Retina (tissue), 1 donor: ENCODE results near the gene C17orf114.
"Not testable (repeated sequence)": the region's sequence is repeated elsewhere in the genome, so short reads cannot be mapped to it uniquely, and the experiment has no call there.

Source experiments
- DNase-seq: peaks from one replicate; pipeline ENCODE4 v3.0.0-alpha.2; 2016

C17orf114 gene

GRCh38 chr17:4802228-4802627 lies at the start of gene C17orf114:
Gene C17orf114 (minus strand): TSS chr17:4802328.
- DNase-seq = no peak

GRCh38 chr17:4851084-4851483 lies 49.0 kb upstream of the C17orf114 start:
- DNase-seq = no peak

GRCh38 chr17:4850246-4850645 lies 48.1 kb upstream of the C17orf114 start:
- DNase-seq = no peak

- no peak for DNase-seq
Observed at GRCh38 chr17:4849011-4849536, 46.9 kb upstream of the C17orf114 start.

GRCh38 chr17:4846635-4847390 lies 44.7 kb upstream of the C17orf114 start:
- DNase-seq = no peak

GRCh38 chr17:4845118-4845517 lies 43.0 kb upstream of the C17orf114 start:
- no peak for DNase-seq

- no peak for DNase-seq
Observed at GRCh38 chr17:4843321-4844000, 41.3 kb upstream of the C17orf114 start.

- no peak for DNase-seq
Observed at GRCh38 chr17:4842376-4842775, 40.2 kb upstream of the C17orf114 start.

- DNase-seq = no peak
Observed at GRCh38 chr17:4840893-4841242, 38.7 kb upstream of the C17orf114 start.

- DNase-seq = no peak
Observed at GRCh38 chr17:4839965-4840892, 38.1 kb upstream of the C17orf114 start.

GRCh38 chr17:4839221-4839620 lies 37.1 kb upstream of the C17orf114 start:
- no peak for DNase-seq

- no peak for DNase-seq
Observed at GRCh38 chr17:4838309-4838785, 36.2 kb upstream of the C17orf114 start.

GRCh38 chr17:4837471-4838308 lies 35.6 kb upstream of the C17orf114 start:
- DNase-seq = no peak

GRCh38 chr17:4836221-4836620 lies 34.1 kb upstream of the C17orf114 start:
- no peak for DNase-seq

GRCh38 chr17:4834681-4835020 lies 32.5 kb upstream of the C17orf114 start:
- DNase-seq = no peak

- DNase-seq = peak; percentile 54
Observed at GRCh38 chr17:4833941-4834680, 32.0 kb upstream of the C17orf114 start.

GRCh38 chr17:4833178-4833940 lies 31.2 kb upstream of the C17orf114 start, which contains the start of gene MINK1:
Gene MINK1 (plus strand): TSS chr17:4833340. CDS start chr17:4833584, 244 bp downstream.
- DNase-seq = peak; percentile 97

- DNase-seq = not testable (repeated sequence)
Observed at GRCh38 chr17:4832829-4833177, 30.7 kb upstream of the C17orf114 start.

GRCh38 chr17:4827399-4827798 lies 25.3 kb upstream of the C17orf114 start:
- DNase-seq = no peak

GRCh38 chr17:4823373-4824089 lies 21.4 kb upstream of the C17orf114 start:
- no peak for DNase-seq
